HEK293 (cell line): ENCODE data around the gene ZNF585A.

Experiments
- BCL11B ChIP-seq: fragments of 450-650 bp; formaldehyde crosslinking; IDR thresholded peaks from 2 replicates; pipeline ENCODE4 v1.5.1; 2016; ENCODE audit warnings: low read depth, missing biosample characterization, missing genetic modification characterization
- CTCF ChIP-seq: fragments of 450-650 bp; formaldehyde crosslinking; IDR thresholded peaks from 2 replicates; pipeline ENCODE4 v1.5.1; 2016; ENCODE audit warnings: missing biosample characterization, missing genetic modification characterization
- GLIS1 ChIP-seq: fragments of 450-650 bp; formaldehyde crosslinking; IDR thresholded peaks from 2 replicates; pipeline ENCODE4 v1.5.1; 2016; ENCODE audit warnings: missing biosample characterization, missing genetic modification characterization
- INSM2 ChIP-seq: fragments of 450-650 bp; formaldehyde crosslinking; IDR thresholded peaks from 2 replicates; pipeline ENCODE4 v1.5.1; 2016; ENCODE audit warnings: missing biosample characterization, missing genetic modification characterization
- KLF9 ChIP-seq: fragments of 450-650 bp; formaldehyde crosslinking; IDR thresholded peaks from 2 replicates; pipeline ENCODE4 v1.5.1; 2016; ENCODE audit warnings: missing biosample characterization, missing genetic modification characterization, low read depth
- TRIM28 ChIP-seq: IDR thresholded peaks from 2 replicates; pipeline ENCODE4 v1.6.1; 2011; ENCODE audit warnings: low read length, control low read depth, borderline replicate concordance
- ZBTB1 ChIP-seq: fragments of 450-650 bp; formaldehyde crosslinking; IDR thresholded peaks from 2 replicates; pipeline ENCODE4 v1.5.1; 2016; ENCODE audit warnings: missing biosample characterization, missing genetic modification characterization
- ZNF148 ChIP-seq: fragments of 450-650 bp; formaldehyde crosslinking; IDR thresholded peaks from 2 replicates; pipeline ENCODE4 v1.5.0; 2017; ENCODE audit warnings: missing biosample characterization, missing genetic modification characterization, borderline replicate concordance
- ZNF175 ChIP-seq: fragments of 450-650 bp; formaldehyde crosslinking; IDR thresholded peaks from 2 replicates; pipeline ENCODE4 v1.5.1; 2016; ENCODE audit warnings: missing biosample characterization, missing genetic modification characterization
- ZNF23 ChIP-seq: fragments of 450-650 bp; formaldehyde crosslinking; IDR thresholded peaks from 2 replicates; pipeline ENCODE4 v1.5.1; 2016; ENCODE audit warnings: missing biosample characterization, missing genetic modification characterization, borderline replicate concordance
- ZNF24 ChIP-seq: fragments of 450-650 bp; formaldehyde crosslinking; IDR thresholded peaks from 2 replicates; pipeline ENCODE4 v1.5.1; 2016; ENCODE audit warnings: missing biosample characterization, missing genetic modification characterization
- ZNF274 ChIP-seq, 2 experiments: fragments of 200-500 bp in 1 of 2; fragments of 450-650 bp in 1 of 2; sonication (Bioruptor generic) in 1 of 2; formaldehyde crosslinking in 1 of 2; IDR thresholded peaks; 2 replicates each; pipeline versions ENCODE4 v1.5.1 to v1.6.1; 2014 to 2016; ENCODE audit warnings: borderline replicate concordance in 1 of 2, inconsistent platforms in 1 of 2, low read length in 1 of 2, missing biosample characterization in 1 of 2, missing genetic modification characterization in 1 of 2
- ZNF302 ChIP-seq: fragments of 450-650 bp; formaldehyde crosslinking; IDR thresholded peaks from 2 replicates; pipeline ENCODE4 v1.5.1; 2016; ENCODE audit warnings: missing biosample characterization, missing genetic modification characterization, low read depth
- ZNF324 ChIP-seq: fragments of 450-650 bp; formaldehyde crosslinking; IDR thresholded peaks from 2 replicates; pipeline ENCODE4 v1.5.1; 2016; ENCODE audit warnings: missing biosample characterization, missing genetic modification characterization
- ZNF335 ChIP-seq: fragments of 450-650 bp; formaldehyde crosslinking; conservative IDR thresholded peaks from 2 replicates; pipeline ENCODE4 v1.5.1; 2016; ENCODE audit warnings: missing biosample characterization, missing genetic modification characterization
- ZNF366 ChIP-seq: fragments of 450-650 bp; formaldehyde crosslinking; conservative IDR thresholded peaks from 2 replicates; pipeline ENCODE4 v1.5.1; 2016; ENCODE audit warnings: missing biosample characterization, missing genetic modification characterization
- ZNF404 ChIP-seq: fragments of 450-650 bp; formaldehyde crosslinking; IDR thresholded peaks from 2 replicates; pipeline ENCODE4 v1.5.1; 2017; ENCODE audit warnings: missing biosample characterization, missing genetic modification characterization
- ZNF501 ChIP-seq: fragments of 450-650 bp; formaldehyde crosslinking; IDR thresholded peaks from 2 replicates; pipeline ENCODE4 v1.5.1; 2016; ENCODE audit warnings: missing biosample characterization, missing genetic modification characterization
- ZNF530 ChIP-seq: fragments of 450-650 bp; formaldehyde crosslinking; IDR thresholded peaks from 2 replicates; pipeline ENCODE4 v1.5.1; 2016; ENCODE audit warnings: low read depth, missing biosample characterization, missing genetic modification characterization
- ZNF558 ChIP-seq: fragments of 450-650 bp; formaldehyde crosslinking; IDR thresholded peaks from 2 replicates; pipeline ENCODE4 v1.5.1; 2016; ENCODE audit warnings: missing biosample characterization, missing genetic modification characterization
- ZNF560 ChIP-seq: fragments of 450-650 bp; formaldehyde crosslinking; IDR thresholded peaks from 2 replicates; pipeline ENCODE4 v1.5.1; 2017; ENCODE audit warnings: missing biosample characterization, missing genetic modification characterization, borderline replicate concordance
- ZNF600 ChIP-seq: fragments of 450-650 bp; formaldehyde crosslinking; IDR thresholded peaks from 2 replicates; pipeline ENCODE4 v1.5.1; 2016; ENCODE audit warnings: missing biosample characterization, missing genetic modification characterization
- ZNF621 ChIP-seq: fragments of 450-650 bp; formaldehyde crosslinking; IDR thresholded peaks from 2 replicates; pipeline ENCODE4 v1.5.1; 2017; ENCODE audit warnings: missing biosample characterization, missing genetic modification characterization
- ZNF658 ChIP-seq: fragments of 450-650 bp; formaldehyde crosslinking; IDR thresholded peaks from 2 replicates; pipeline ENCODE4; 2016; ENCODE audit warnings: missing biosample characterization, missing genetic modification characterization
- ZNF704 ChIP-seq: fragments of 450-650 bp; formaldehyde crosslinking; IDR thresholded peaks from 2 replicates; pipeline ENCODE4 v1.5.1; 2016; ENCODE audit warnings: missing biosample characterization, missing genetic modification characterization
- ZNF707 ChIP-seq: fragments of 450-650 bp; formaldehyde crosslinking; IDR thresholded peaks from 2 replicates; pipeline ENCODE4 v1.5.1; 2016; ENCODE audit warnings: missing biosample characterization, missing genetic modification characterization
- ZNF776 ChIP-seq: fragments of 450-650 bp; formaldehyde crosslinking; IDR thresholded peaks from 2 replicates; pipeline ENCODE4 v1.5.0; 2017; ENCODE audit warnings: missing biosample characterization, missing genetic modification characterization, borderline replicate concordance
- ZNF792 ChIP-seq: fragments of 450-650 bp; formaldehyde crosslinking; IDR thresholded peaks from 2 replicates; pipeline ENCODE4 v1.5.1; 2016; ENCODE audit warnings: missing biosample characterization, missing genetic modification characterization
- ZNF837 ChIP-seq: fragments of 450-650 bp; formaldehyde crosslinking; IDR thresholded peaks from 2 replicates; pipeline ENCODE4 v1.5.1; 2016; ENCODE audit warnings: missing biosample characterization, missing genetic modification characterization

Gene ZNF585A

GRCh38 chr19:37217775-37218591 lies 45.5 kb upstream of the ZNF585A start, which contains the start of gene ZNF383 (continued):
- no peak; the same call in 1 of the 2 replicates for TF ChIP-seq ZBTB1 (tag by site-specific recombination)
- peak; percentile 70 for TF ChIP-seq ZNF24 (tag by site-specific recombination)
- peak; percentile 85 for TF ChIP-seq KLF9 (tag by site-specific recombination)
- TF ChIP-seq ZNF23 (tag by site-specific recombination) = no peak
- TF ChIP-seq GLIS1 (tag by site-specific recombination) = peak; percentile 40
- no peak for TF ChIP-seq ZNF621 (tag by site-specific recombination)
- TF ChIP-seq INSM2 (tag by site-specific recombination) = peak; percentile 89
- TF ChIP-seq ZNF501 (tag by site-specific recombination) = peak; percentile 92
- TF ChIP-seq ZNF792 (tag by site-specific recombination) = peak; percentile 96
- TF ChIP-seq ZNF558 (tag by site-specific recombination) = no peak
- no peak for TF ChIP-seq ZNF530
- no peak for TF ChIP-seq ZNF175 (tag by site-specific recombination)
- TF ChIP-seq ZNF707 = peak; percentile 48; the same call in 1 of the 2 replicates
- peak; percentile 86 for TF ChIP-seq BCL11B (tag by site-specific recombination)
- TF ChIP-seq ZNF560 (tag by site-specific recombination) = no peak
- peak; percentile 51; the same call in 1 of the 2 replicates for TF ChIP-seq CTCF (tag by site-specific recombination)
- TF ChIP-seq ZNF404 (tag by site-specific recombination) = no peak
- TF ChIP-seq ZNF335 (tag by site-specific recombination) = peak; percentile 100
- peak; percentile 97 for TF ChIP-seq ZNF324 (tag by site-specific recombination)
- no peak for TF ChIP-seq ZNF274 (IDR thresholded peaks at IDR 0.05; ENCODE audit: low read length)
- no peak for TF ChIP-seq ZNF274 (tag by site-specific recombination; IDR thresholded peaks at IDR 0.05; ENCODE audit: borderline replicate concordance)
- TF ChIP-seq ZNF837 (tag by site-specific recombination) = no peak
- no peak; the same call in 1 of the 2 replicates for TF ChIP-seq ZNF704
- TF ChIP-seq ZNF302 (tag by site-specific recombination) = 0 out of 2 replicates have a peak, but pooled peaks have one; percentile 84
- TF ChIP-seq ZNF600 (tag by site-specific recombination) = peak; percentile 100
- TF ChIP-seq TRIM28 = peak; percentile 94
- TF ChIP-seq ZNF776 (tag by site-specific recombination) = no peak
- no peak for TF ChIP-seq ZNF366
- TF ChIP-seq ZNF148 = no peak
- TF ChIP-seq ZNF658 = no peak
